ENCODE measurements around the gene ANGPTL2. TPM values are rescaled to one million over a fixed set of nuclear protein-coding genes. Genes with fewer than 3 reads are reported as not detected.

Gene ANGPTL2
- total and polyA plus RNA-seq, 2 experiments from 2014 or later, result 18.0 to 25.6 TPM

- Histone ChIP-seq H3K4me1 (ENCODE audit: insufficient read depth) (no peaks in the 10 kb centered on the region), H3K4me3 (no peak overlapping the region), H3K9me2 (replicated peaks; ENCODE audit: insufficient read depth) (no peaks in the 10 kb centered on the region), H3K4me2 (no peak overlapping the region), H4K20me1 (ENCODE audit: insufficient read depth, poor library complexity, severe bottlenecking) (no peaks in the 10 kb centered on the region), H3K9me3 (ENCODE audit: low read depth) (no peaks in the 10 kb centered on the region), H3K36me3 (replicated peaks; ENCODE audit: insufficient read depth, low read depth) (no peaks in the 10 kb centered on the region), H3K79me2 (no peaks in the 10 kb centered on the region), H3K27ac (no peak overlapping the region), H3K27me3 (no peaks in the 10 kb centered on the region), H2AFZ (no peak overlapping the region)
- TF ChIP-seq CTCF (IDR thresholded peaks at IDR 0.05; ENCODE audit: poor library complexity) (no peak), EZH2 (IDR thresholded peaks at IDR 0.05; ENCODE audit: borderline replicate concordance) (no peak), EZH2phosphoT487 (IDR thresholded peaks at IDR 0.05; ENCODE audit: low read depth, severe bottlenecking, unreplicated experiment) (no peak)
- no peak for DNase-seq (ENCODE audit: low spot score)
- 96% methylated on average over 4 of the region's 4 CpGs for WGBS (ENCODE audit: low lambda C conversion rate, missing lambda C conversion rate)
Measured at GRCh38 chr9:127059765-127060361, 62.6 kb downstream of the ANGPTL2 start.

GRCh38 chr9:127059030-127059429 is 63.4 kb downstream of the ANGPTL2 start:
- Histone ChIP-seq H3K4me2 (no peak overlapping the region), H3K4me1 (ENCODE audit: insufficient read depth) (no peaks in the 10 kb centered on the region), H3K79me2 (no peaks in the 10 kb centered on the region), H3K27me3 (no peaks in the 10 kb centered on the region), H4K20me1 (ENCODE audit: insufficient read depth, poor library complexity, severe bottlenecking) (no peaks in the 10 kb centered on the region), H3K9me3 (ENCODE audit: low read depth) (no peaks in the 10 kb centered on the region), H3K9me2 (replicated peaks; ENCODE audit: insufficient read depth) (no peaks in the 10 kb centered on the region), H3K4me3 (no peak overlapping the region), H3K27ac (no peak overlapping the region), H2AFZ (no peak overlapping the region), H3K36me3 (replicated peaks; ENCODE audit: insufficient read depth, low read depth) (no peaks in the 10 kb centered on the region)
- TF ChIP-seq EZH2phosphoT487 (IDR thresholded peaks at IDR 0.05; ENCODE audit: low read depth, severe bottlenecking, unreplicated experiment) (no peak), EZH2 (IDR thresholded peaks at IDR 0.05; ENCODE audit: borderline replicate concordance) (no peak), CTCF (IDR thresholded peaks at IDR 0.05; ENCODE audit: poor library complexity) (no peak)
- 90% methylated on average over 2 of the region's 2 CpGs for WGBS (ENCODE audit: low lambda C conversion rate, missing lambda C conversion rate)
- no peak for DNase-seq (ENCODE audit: low spot score)

GRCh38 chr9:127058645-127059021 is 63.8 kb downstream of the ANGPTL2 start:
- Histone ChIP-seq H3K27ac (no peak overlapping the region), H3K4me1 (ENCODE audit: insufficient read depth) (peaks cover 3% of the 10 kb centered on the region), H3K9me3 (ENCODE audit: low read depth) (no peaks in the 10 kb centered on the region), H3K4me2 (no peak overlapping the region), H4K20me1 (ENCODE audit: insufficient read depth, poor library complexity, severe bottlenecking) (no peaks in the 10 kb centered on the region), H2AFZ (no peak overlapping the region), H3K36me3 (replicated peaks; ENCODE audit: insufficient read depth, low read depth) (no peaks in the 10 kb centered on the region), H3K79me2 (no peaks in the 10 kb centered on the region), H3K4me3 (no peak overlapping the region), H3K9me2 (replicated peaks; ENCODE audit: insufficient read depth) (no peaks in the 10 kb centered on the region), H3K27me3 (no peaks in the 10 kb centered on the region)
- DNase-seq (ENCODE audit: low spot score), result no peak
- TF ChIP-seq EZH2 (IDR thresholded peaks at IDR 0.05; ENCODE audit: borderline replicate concordance) (no peak), CTCF (IDR thresholded peaks at IDR 0.05; ENCODE audit: poor library complexity) (no peak), EZH2phosphoT487 (IDR thresholded peaks at IDR 0.05; ENCODE audit: low read depth, severe bottlenecking, unreplicated experiment) (no peak)
- WGBS (ENCODE audit: low lambda C conversion rate, missing lambda C conversion rate), result 89% methylated on average over 4 of the region's 4 CpGs
